NT2/D1 (cell line): ENCODE measurements around the gene UNC13C.

Experiments used
- YY1 ChIP-seq: IDR thresholded peaks from 2 replicates; pipeline ENCODE4 v1.6.1; 2011; ENCODE audit not compliant: insufficient read length, insufficient read depth
- ZNF274 ChIP-seq: IDR thresholded peaks from 2 replicates; pipeline ENCODE4 v1.6.1; 2011; ENCODE audit warnings: mild to moderate bottlenecking, low read depth, low read length

DNA sequence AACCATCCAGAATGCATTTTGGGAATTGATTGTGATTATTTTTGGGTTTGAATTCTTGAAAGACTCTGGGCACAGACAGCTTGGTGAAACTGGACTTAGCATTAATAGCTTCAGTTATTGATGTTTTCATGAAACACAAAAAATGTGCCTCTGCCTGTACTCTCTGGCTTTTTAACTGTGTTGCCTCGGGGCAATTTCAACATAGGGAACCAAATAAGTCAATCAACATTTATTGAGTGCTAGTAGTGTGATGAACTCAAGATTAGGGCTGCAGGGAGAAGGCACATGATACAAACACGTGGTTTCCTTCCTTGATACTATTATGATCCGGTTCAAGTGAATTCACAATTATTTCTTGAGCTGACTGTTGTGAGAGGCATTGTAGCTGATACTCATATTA, 50.8 kb downstream of the UNC13C start:
- TF ChIP-seq ZNF274 (no peak), YY1 (no peak)
